ENCODE results near the gene PRR15. TPM values are rescaled to one million over a fixed set of nuclear protein-coding genes. Genes with fewer than 3 reads are reported as not detected.

Gene PRR15
- total RNA-seq, 1 donor from 2014 or later, result not detected

- no peak for TF ChIP-seq CTCF (IDR thresholded peaks at IDR 0.05)
- DNase-seq (ENCODE audit: low spot score in 2 of 2), result no peak
- Histone ChIP-seq H3K36me3 (no peaks in the 10 kb centered on the region), H3K27ac (no peak overlapping the region), H3K4me1 (no peaks in the 10 kb centered on the region), H3K27me3 (no peaks in the 10 kb centered on the region), H3K9me3 (no peaks in the 10 kb centered on the region), H3K4me3 (no peak overlapping the region)
- intact Hi-C loops (cut with DNase I), result no loop called here
Observed at GRCh38 chr7:29614229-29614628, 50.6 kb downstream of the PRR15 start.

Other genes starting within 250 kb of the PRR15 start
- 4.6 TPM for gene WIPF3, start 242.7 kb downstream of the PRR15 start, total RNA-seq

Data from ascending aorta (tissue), 2 donors.